Progenitor cell of endocrine pancreas (in vitro differentiated cells): ENCODE results near the gene BAG3. TPM values are rescaled to one million over a fixed set of nuclear protein-coding genes. Genes with fewer than 3 reads are reported as not detected.

ENCODE experiments used
- DNase-seq: peaks from one replicate; pipeline ENCODE4 v3.0.0; 2021; ENCODE audit warnings: low spot score; ENCODE audit not compliant: unreplicated experiment
- H3K27ac Mint-ChIP-seq: 2 replicates; pipeline ENCODE4 v1.8.0; 2021; ENCODE audit warnings: mild to moderate bottlenecking, moderate library complexity, mixed read lengths
- H3K27me3 Mint-ChIP-seq: 2 replicates; pipeline ENCODE4 v1.8.0; 2021; ENCODE audit warnings: mixed read lengths
- H3K36me3 Mint-ChIP-seq: 2 replicates; pipeline ENCODE4 v1.8.0; 2022; ENCODE audit warnings: mixed read lengths; ENCODE audit not compliant: insufficient read depth
- H3K4me1 Mint-ChIP-seq: 2 replicates; pipeline ENCODE4 v1.8.0; 2021; ENCODE audit warnings: low read depth, mixed read lengths
- H3K4me3 Mint-ChIP-seq: 2 replicates; pipeline ENCODE4 v1.8.0; 2021; ENCODE audit warnings: low read depth, mild to moderate bottlenecking, moderate library complexity, mixed read lengths
- H3K9me3 Mint-ChIP-seq: 2 replicates; pipeline ENCODE4 v1.8.0; 2021; ENCODE audit warnings: low read depth, mixed read lengths
- CTCF ChIP-seq: fragments of 200-600 bp; sonication (generic); IDR thresholded peaks from one replicate; pipeline ENCODE4 v1.5.0; 2021; ENCODE audit warnings: antibody characterized with exemption, mild to moderate bottlenecking; ENCODE audit not compliant: unreplicated experiment
- total RNA-seq: library from RNA; stranded (reverse); gene quantifications from 2 replicates; pipeline ENCODE4 v1.2.1, GENCODE V29; 2021

BAG3 gene
- total RNA-seq, 1 donor from 2014 or later: 19.2 TPM

- Mint-ChIP-seq H3K36me3 (no peaks in the 10 kb centered on the region), H3K4me1 (peaks cover 34% of the 10 kb centered on the region), H3K9me3 (no peaks in the 10 kb centered on the region), H3K4me3 (no peak overlapping the region), H3K27me3 (no peaks in the 10 kb centered on the region), H3K27ac (no peak overlapping the region)
- DNase-seq: no peak
- TF ChIP-seq CTCF: no peak
These were observed 10.8 kb upstream of the BAG3 start for GRCh38 chr10:119640384-119640783.

GRCh38 chr10:119640875-119641526 is 10.2 kb upstream of the BAG3 start:
- H3K27me3 Mint-ChIP-seq: no peaks in the 10 kb centered on the region
- H3K9me3 Mint-ChIP-seq: no peaks in the 10 kb centered on the region
- H3K4me1 Mint-ChIP-seq: peaks cover 32% of the 10 kb centered on the region
- no peak overlapping the region for H3K27ac Mint-ChIP-seq
- no peak for TF ChIP-seq CTCF
- no peak overlapping the region for H3K4me3 Mint-ChIP-seq
- DNase-seq: no peak
- no peaks in the 10 kb centered on the region for H3K36me3 Mint-ChIP-seq

GRCh38 chr10:119642556-119643111 is 8.5 kb upstream of the BAG3 start:
- Mint-ChIP-seq H3K27ac (peak overlapping the region; percentile 31), H3K27me3 (no peaks in the 10 kb centered on the region), H3K4me1 (peaks cover 32% of the 10 kb centered on the region), H3K36me3 (no peaks in the 10 kb centered on the region), H3K4me3 (no peak overlapping the region), H3K9me3 (no peaks in the 10 kb centered on the region)
- TF ChIP-seq CTCF: no peak
- DNase-seq: no peak

GRCh38 chr10:119643306-119644204 is 7.6 kb upstream of the BAG3 start:
- H3K4me3 Mint-ChIP-seq: no peak overlapping the region
- H3K4me1 Mint-ChIP-seq: peaks cover 32% of the 10 kb centered on the region
- no peaks in the 10 kb centered on the region for H3K36me3 Mint-ChIP-seq
- no peaks in the 10 kb centered on the region for H3K27me3 Mint-ChIP-seq
- TF ChIP-seq CTCF: peak; percentile 29
- DNase-seq: no peak
- H3K9me3 Mint-ChIP-seq: no peaks in the 10 kb centered on the region
- peak overlapping the region; percentile 62 for H3K27ac Mint-ChIP-seq

GRCh38 chr10:119644205-119644814 is 6.9 kb upstream of the BAG3 start:
- H3K9me3 Mint-ChIP-seq: no peaks in the 10 kb centered on the region
- no peaks in the 10 kb centered on the region for H3K36me3 Mint-ChIP-seq
- no peak overlapping the region for H3K27ac Mint-ChIP-seq
- H3K4me3 Mint-ChIP-seq: no peak overlapping the region
- peak; percentile 24 for TF ChIP-seq CTCF
- no peaks in the 10 kb centered on the region for H3K27me3 Mint-ChIP-seq
- DNase-seq: no peak
- peaks cover 32% of the 10 kb centered on the region for H3K4me1 Mint-ChIP-seq
